ENCODE results near the gene AGBL4. TPM values are rescaled to one million over a fixed set of nuclear protein-coding genes. Genes with fewer than 3 reads are reported as not detected.

The AGBL4 gene
- total RNA-seq, 4 donors from 2014 or later, result not detected

GRCh38 chr1:49527606-49528305 is 496.0 kb downstream of the AGBL4 start:
- H3K4me3 ChIP-seq, result no peak overlapping the region
- ATAC-seq, result no peak
- no peaks in the 10 kb centered on the region for H3K27me3 ChIP-seq
- H3K36me3 ChIP-seq, result no peaks in the 10 kb centered on the region
- no peak overlapping the region for H3K27ac ChIP-seq
- in situ Hi-C loops (cut with MboI; ENCODE audit: low sequenced_read_pairs in 4 of 4), result no loop called here
- intact Hi-C loops (cut with DNase I; ENCODE audit: low total_unique reads), result no loop called here
- no peak for DNase-seq
- no peaks in the 10 kb centered on the region for H3K4me1 ChIP-seq
- no peak for TF ChIP-seq CTCF (IDR thresholded peaks at IDR 0.05 in 4 of 5, conservative IDR thresholded peaks at IDR 0.05 in 1 of 5)
- no peak for TF ChIP-seq POLR2A (IDR thresholded peaks at IDR 0.05)
- no peaks in the 10 kb centered on the region for H3K9me3 ChIP-seq

GRCh38 chr1:49526672-49527071 is 497.1 kb downstream of the AGBL4 start:
- DNase-seq, result no peak
- Histone ChIP-seq H3K4me1 (no peaks in the 10 kb centered on the region), H3K27me3 (no peaks in the 10 kb centered on the region), H3K4me3 (no peak overlapping the region), H3K36me3 (no peaks in the 10 kb centered on the region), H3K27ac (no peak overlapping the region), H3K9me3 (no peaks in the 10 kb centered on the region)
- ATAC-seq, result no peak
- in situ Hi-C loops (cut with MboI; ENCODE audit: low sequenced_read_pairs in 4 of 4) (no loop called here), intact Hi-C loops (cut with DNase I; ENCODE audit: low total_unique reads) (no loop called here)
- TF ChIP-seq POLR2A (IDR thresholded peaks at IDR 0.05) (no peak), CTCF (IDR thresholded peaks at IDR 0.05 in 4 of 5, conservative IDR thresholded peaks at IDR 0.05 in 1 of 5) (no peak)

- Histone ChIP-seq H3K4me1 (no peaks in the 10 kb centered on the region), H3K4me3 (no peak overlapping the region), H3K9me3 (no peaks in the 10 kb centered on the region), H3K27ac (no peak overlapping the region), H3K36me3 (no peaks in the 10 kb centered on the region), H3K27me3 (no peaks in the 10 kb centered on the region)
- in situ Hi-C loops (cut with MboI; ENCODE audit: low sequenced_read_pairs in 4 of 4), result no loop called here
- ATAC-seq (no peak), DNase-seq (no peak)
- TF ChIP-seq CTCF (IDR thresholded peaks at IDR 0.05 in 4 of 5, conservative IDR thresholded peaks at IDR 0.05 in 1 of 5), result no peak
- TF ChIP-seq POLR2A (IDR thresholded peaks at IDR 0.05), result no peak
- intact Hi-C loops (cut with DNase I; ENCODE audit: low total_unique reads), result no loop called here
Measured at GRCh38 chr1:49523764-49524163, 500.0 kb downstream of the AGBL4 start.

GRCh38 chr1:49466961-49467360 is 556.8 kb downstream of the AGBL4 start:
- H3K4me1 ChIP-seq, result no peaks in the 10 kb centered on the region
- TF ChIP-seq CTCF (IDR thresholded peaks at IDR 0.05 in 4 of 5, conservative IDR thresholded peaks at IDR 0.05 in 1 of 5) (no peak), POLR2A (IDR thresholded peaks at IDR 0.05) (no peak)
- no peak for ATAC-seq
- no peak overlapping the region for H3K4me3 ChIP-seq
- in situ Hi-C loops (cut with MboI; ENCODE audit: low sequenced_read_pairs in 4 of 4) (no loop called here), intact Hi-C loops (cut with DNase I; ENCODE audit: low total_unique reads) (no loop called here)
- no peaks in the 10 kb centered on the region for H3K9me3 ChIP-seq
- no peaks in the 10 kb centered on the region for H3K36me3 ChIP-seq
- DNase-seq, result no peak
- no peak overlapping the region for H3K27ac ChIP-seq
- H3K27me3 ChIP-seq, result no peaks in the 10 kb centered on the region
